GM12878 (cell line): Measurements from ENCODE around the gene SNPH.

ENCODE experiments used
- BCL11A ChIP-seq: IDR thresholded peaks from 2 replicates; pipeline ENCODE4 v1.6.1; 2011; ENCODE audit warnings: low read depth, low read length
- CBX5 ChIP-seq: sonication (generic); IDR thresholded peaks from 2 replicates; pipeline ENCODE4 v1.6.1; 2016; ENCODE audit warnings: low read depth, moderate library complexity, mild to moderate bottlenecking, inconsistent platforms
- EP300 ChIP-seq, 2 experiments: fragments of 150-350 bp in 1 of 2; IDR thresholded peaks; 2 replicates each; pipeline ENCODE4 v1.6.1; 2011 to 2012; ENCODE audit warnings: low read depth in 2 of 2, low read length in 2 of 2, borderline replicate concordance in 1 of 2, improper control_type of control experiment in 1 of 2, inconsistent platforms in 1 of 2; ENCODE audit not compliant: control insufficient read depth in 1 of 2
- POLR2A ChIP-seq: IDR thresholded peaks from 2 replicates; pipeline ENCODE4 v1.6.1; 2011; ENCODE audit warnings: low read depth, mild to moderate bottlenecking, low read length
- RAD21 ChIP-seq: IDR thresholded peaks from 2 replicates; pipeline ENCODE4 v1.6.1; 2011; ENCODE audit warnings: mild to moderate bottlenecking, low read depth, low read length, moderate library complexity; ENCODE audit not compliant: insufficient read depth
- RFX5 ChIP-seq: IDR thresholded peaks from 2 replicates; pipeline ENCODE4 v1.6.1; 2011; ENCODE audit warnings: low read depth, low read length, improper control_type of control experiment
- TCF7 ChIP-seq: IDR thresholded peaks from 2 replicates; pipeline ENCODE4 v1.6.1; 2014; ENCODE audit warnings: antibody characterized with exemption, borderline replicate concordance
- ZNF274 ChIP-seq: IDR thresholded peaks from one replicate; pipeline ENCODE4 v1.8.0; 2011; ENCODE audit not compliant: insufficient read length, insufficient read depth
- TF ChIP-seq, protein P1 (sequence below), 3 experiments: IDR thresholded peaks in 2 of 3; conservative IDR thresholded peaks in 1 of 3; 2 replicates each; pipeline ENCODE4 v1.5.1; 2011; ENCODE audit warnings: low read depth in 3 of 3, low read length in 3 of 3, mild to moderate bottlenecking in 3 of 3, control low read depth in 2 of 3, moderate library complexity in 2 of 3, inconsistent platforms in 1 of 3, mixed read lengths in 1 of 3; ENCODE audit not compliant: control insufficient read depth in 2 of 3, insufficient read depth in 1 of 3; ENCODE audit errors: extremely low read depth in 1 of 3
- TF ChIP-seq, protein P2 (sequence below): fragments of 450-650 bp; formaldehyde crosslinking; IDR thresholded peaks from 2 replicates; pipeline ENCODE4 v1.5.0; 2022; ENCODE audit warnings: mild to moderate bottlenecking, missing genetic modification characterization
- TF ChIP-seq, protein P3 (sequence below): IDR thresholded peaks from 2 replicates; pipeline ENCODE4 v1.6.1; 2012; ENCODE audit warnings: low read depth, low read length, improper control_type of control experiment

DNA sequence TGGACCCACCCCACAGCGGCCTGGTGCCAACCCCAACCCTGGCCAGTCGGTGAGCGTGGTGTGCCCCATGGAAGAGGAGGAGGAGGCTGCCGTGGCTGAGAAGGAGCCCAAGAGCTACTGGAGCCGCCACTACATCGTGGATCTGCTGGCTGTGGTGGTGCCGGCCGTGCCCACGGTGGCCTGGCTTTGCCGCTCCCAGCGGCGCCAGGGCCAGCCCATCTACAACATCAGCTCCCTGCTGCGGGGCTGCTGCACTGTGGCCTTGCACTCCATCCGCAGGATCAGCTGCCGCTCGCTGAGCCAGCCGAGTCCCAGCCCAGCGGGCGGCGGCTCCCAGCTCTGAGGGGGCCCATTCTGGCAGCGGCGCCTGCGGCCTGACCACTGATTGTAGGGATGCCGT lies 39.6 kb downstream of the SNPH start:
- TF ChIP-seq RAD21, result no peak
- TF ChIP-seq, protein P1, sequence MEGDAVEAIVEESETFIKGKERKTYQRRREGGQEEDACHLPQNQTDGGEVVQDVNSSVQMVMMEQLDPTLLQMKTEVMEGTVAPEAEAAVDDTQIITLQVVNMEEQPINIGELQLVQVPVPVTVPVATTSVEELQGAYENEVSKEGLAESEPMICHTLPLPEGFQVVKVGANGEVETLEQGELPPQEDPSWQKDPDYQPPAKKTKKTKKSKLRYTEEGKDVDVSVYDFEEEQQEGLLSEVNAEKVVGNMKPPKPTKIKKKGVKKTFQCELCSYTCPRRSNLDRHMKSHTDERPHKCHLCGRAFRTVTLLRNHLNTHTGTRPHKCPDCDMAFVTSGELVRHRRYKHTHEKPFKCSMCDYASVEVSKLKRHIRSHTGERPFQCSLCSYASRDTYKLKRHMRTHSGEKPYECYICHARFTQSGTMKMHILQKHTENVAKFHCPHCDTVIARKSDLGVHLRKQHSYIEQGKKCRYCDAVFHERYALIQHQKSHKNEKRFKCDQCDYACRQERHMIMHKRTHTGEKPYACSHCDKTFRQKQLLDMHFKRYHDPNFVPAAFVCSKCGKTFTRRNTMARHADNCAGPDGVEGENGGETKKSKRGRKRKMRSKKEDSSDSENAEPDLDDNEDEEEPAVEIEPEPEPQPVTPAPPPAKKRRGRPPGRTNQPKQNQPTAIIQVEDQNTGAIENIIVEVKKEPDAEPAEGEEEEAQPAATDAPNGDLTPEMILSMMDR (IDR thresholded peaks at IDR 0.05 in 2 of 3, conservative IDR thresholded peaks at IDR 0.05 in 1 of 3; ENCODE audit: control insufficient read depth in 2 of 3, extremely low read depth in 1 of 3, insufficient read depth in 1 of 3, low read depth in 3 of 3, low read length in 3 of 3), result no peak
- no peak for TF ChIP-seq CBX5
- TF ChIP-seq, protein P2, sequence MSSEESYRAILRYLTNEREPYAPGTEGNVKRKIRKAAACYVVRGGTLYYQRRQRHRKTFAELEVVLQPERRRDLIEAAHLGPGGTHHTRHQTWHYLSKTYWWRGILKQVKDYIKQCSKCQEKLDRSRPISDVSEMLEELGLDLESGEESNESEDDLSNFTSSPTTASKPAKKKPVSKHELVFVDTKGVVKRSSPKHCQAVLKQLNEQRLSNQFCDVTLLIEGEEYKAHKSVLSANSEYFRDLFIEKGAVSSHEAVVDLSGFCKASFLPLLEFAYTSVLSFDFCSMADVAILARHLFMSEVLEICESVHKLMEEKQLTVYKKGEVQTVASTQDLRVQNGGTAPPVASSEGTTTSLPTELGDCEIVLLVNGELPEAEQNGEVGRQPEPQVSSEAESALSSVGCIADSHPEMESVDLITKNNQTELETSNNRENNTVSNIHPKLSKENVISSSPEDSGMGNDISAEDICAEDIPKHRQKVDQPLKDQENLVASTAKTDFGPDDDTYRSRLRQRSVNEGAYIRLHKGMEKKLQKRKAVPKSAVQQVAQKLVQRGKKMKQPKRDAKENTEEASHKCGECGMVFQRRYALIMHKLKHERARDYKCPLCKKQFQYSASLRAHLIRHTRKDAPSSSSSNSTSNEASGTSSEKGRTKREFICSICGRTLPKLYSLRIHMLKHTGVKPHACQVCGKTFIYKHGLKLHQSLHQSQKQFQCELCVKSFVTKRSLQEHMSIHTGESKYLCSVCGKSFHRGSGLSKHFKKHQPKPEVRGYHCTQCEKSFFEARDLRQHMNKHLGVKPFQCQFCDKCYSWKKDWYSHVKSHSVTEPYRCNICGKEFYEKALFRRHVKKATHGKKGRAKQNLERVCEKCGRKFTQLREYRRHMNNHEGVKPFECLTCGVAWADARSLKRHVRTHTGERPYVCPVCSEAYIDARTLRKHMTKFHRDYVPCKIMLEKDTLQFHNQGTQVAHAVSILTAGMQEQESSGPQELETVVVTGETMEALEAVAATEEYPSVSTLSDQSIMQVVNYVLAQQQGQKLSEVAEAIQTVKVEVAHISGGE (CRISPR knock-in tag), result no peak
- TF ChIP-seq TCF7, result no peak
- no peak for TF ChIP-seq ZNF274
- TF ChIP-seq EP300 (IDR thresholded peaks at IDR 0.05; ENCODE audit: borderline replicate concordance in 1 of 2, control insufficient read depth in 1 of 2, low read depth in 2 of 2, low read length in 2 of 2), result no peak
- no peak for TF ChIP-seq RFX5
- TF ChIP-seq, protein P3, sequence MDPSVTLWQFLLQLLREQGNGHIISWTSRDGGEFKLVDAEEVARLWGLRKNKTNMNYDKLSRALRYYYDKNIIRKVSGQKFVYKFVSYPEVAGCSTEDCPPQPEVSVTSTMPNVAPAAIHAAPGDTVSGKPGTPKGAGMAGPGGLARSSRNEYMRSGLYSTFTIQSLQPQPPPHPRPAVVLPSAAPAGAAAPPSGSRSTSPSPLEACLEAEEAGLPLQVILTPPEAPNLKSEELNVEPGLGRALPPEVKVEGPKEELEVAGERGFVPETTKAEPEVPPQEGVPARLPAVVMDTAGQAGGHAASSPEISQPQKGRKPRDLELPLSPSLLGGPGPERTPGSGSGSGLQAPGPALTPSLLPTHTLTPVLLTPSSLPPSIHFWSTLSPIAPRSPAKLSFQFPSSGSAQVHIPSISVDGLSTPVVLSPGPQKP, result no peak
- TF ChIP-seq BCL11A, result no peak
- no peak for TF ChIP-seq POLR2A
